Nucleus accumbens (tissue), 56 donors: ENCODE results near the gene POLK.

Experiments
- DNase-seq, 56 donors: peaks; one replicate each; lab custom pipeline; 2025; lab: John Stamatoyannopoulos, UW

The POLK gene

DNA sequence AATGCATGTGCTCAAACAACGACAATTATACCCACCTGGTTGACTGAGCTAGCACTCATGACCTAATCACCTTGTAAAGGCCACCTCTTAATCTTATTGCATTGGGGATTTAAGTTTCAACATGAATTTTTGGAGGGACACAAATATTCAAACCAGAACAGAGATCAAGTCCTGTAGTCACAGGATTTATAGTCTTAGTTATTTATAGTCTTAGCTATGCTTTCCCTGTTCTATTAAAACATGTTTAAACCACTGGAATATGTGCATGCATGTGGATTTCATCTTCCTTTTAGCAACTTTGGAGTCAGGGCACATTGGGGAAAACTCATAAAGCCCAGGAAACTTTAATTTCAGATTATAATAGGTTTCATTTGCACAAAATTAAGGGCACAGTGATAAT is 126.3 kb downstream of the POLK start:
- DNase-seq: no peak

DNA sequence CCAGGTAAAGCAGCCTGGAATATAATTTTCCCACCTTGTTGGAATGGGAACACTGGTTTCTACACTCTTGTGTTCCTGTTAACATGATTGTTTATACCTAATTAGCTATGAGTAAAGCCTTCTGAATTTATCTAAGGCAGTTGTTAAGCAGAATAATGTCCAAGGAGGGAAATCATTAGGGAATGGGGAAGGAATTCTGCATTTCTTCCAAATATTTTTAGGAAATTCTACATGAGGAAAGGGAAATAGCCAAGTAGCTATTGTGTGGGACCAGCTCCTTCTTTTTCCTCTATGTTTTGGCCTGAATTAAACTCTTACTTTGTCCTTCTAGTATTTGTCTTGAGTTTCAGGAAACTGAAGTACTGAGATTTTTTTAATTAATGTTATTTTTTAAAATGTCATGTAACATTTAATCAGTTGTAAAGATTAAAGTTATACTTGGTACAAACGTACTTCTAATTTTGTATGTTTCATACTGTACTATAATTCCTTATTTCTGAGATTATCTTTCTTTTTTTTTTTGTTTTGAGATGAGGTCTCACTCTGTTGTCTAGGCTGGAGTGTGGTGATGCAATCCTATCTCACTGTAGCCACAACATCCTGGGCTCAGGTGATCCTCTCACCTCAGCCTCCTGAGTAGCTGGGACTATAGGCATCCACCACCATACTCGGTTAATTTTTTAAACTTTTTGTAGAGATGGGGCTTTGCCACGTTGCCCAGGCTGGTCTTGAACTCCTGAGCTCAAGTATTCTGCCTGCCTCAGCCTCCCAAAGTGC is 128.0 kb downstream of the POLK start:
- DNase-seq: no peak

DNA sequence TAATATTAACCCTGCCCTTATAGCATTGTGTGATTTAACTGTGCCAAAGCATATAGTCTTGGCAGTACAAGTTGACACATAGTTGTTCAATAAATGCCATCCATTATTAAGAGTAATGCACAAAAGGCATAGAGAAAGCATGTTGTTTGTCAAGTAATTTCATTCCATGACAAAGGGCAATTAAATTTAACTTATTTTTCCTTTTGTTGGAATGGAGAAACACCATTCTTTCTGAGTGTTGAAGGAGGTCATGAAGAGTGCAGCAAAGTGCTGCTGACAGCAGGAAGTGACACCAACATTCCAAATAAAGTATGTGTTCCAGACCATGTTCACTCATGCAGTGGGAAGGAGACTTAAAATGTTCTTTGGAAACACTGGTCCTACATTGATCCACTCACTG is 128.7 kb downstream of the POLK start:
- no peak for DNase-seq

DNA sequence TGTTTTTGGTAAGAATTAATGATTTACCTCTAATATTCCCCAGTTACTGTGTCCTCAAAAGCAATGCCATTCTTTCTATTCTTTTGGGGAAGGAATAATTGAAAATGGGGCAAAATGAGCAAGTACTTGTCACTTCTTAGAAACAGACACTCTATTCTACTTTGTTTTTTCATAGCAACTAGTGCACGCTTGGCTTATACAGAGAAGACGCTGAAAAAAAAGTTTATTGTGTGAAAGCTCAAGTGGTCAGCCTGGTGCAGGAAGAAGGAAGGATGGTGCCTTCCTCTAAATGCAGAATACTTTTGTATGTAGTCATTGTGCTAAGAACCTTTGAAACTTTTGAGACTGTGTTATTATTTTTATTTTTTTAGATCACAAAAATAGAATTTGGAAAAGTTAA is 129.1 kb downstream of the POLK start:
- DNase-seq: no peak

DNA sequence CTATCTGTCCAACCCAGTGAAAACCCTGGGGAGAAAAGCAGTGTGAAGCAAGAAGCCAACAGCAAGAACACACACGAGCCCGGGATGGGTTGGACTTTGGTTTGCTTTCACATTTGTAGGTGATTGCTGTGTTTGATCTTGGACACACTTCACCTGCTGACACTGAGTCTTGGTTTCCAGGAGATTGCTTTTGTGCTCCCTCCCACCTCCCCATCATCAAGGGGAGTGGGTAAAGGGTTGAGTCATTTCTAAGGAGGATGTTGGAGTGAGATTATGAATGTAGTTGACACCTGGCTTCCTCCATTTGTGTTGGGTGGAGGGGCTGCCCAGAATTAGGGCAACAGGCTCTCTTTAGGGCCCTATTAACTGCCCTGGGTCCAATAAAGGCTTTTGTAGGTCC is 137.0 kb downstream of the POLK start:
- no peak for DNase-seq
